GM23338 (cell line): Measurements from ENCODE around the gene ANP32E. TPM values are rescaled to one million over a fixed set of nuclear protein-coding genes. Genes with fewer than 3 reads are reported as not detected.

ENCODE experiments used
- ATAC-seq: fragments of 200-7000 bp; cut with Tn5 transposase; 3 replicates; pipeline ENCODE4 v1.9.1; 2020
- DNase-seq: peaks from one replicate; pipeline ENCODE4 v3.0.0-alpha.2; 2015; ENCODE audit warnings: low spot score
- H2AFZ ChIP-seq: fragments of 200-600 bp; sonication (generic); 2 replicates; pipeline ENCODE4 v1.8.0; 2016; ENCODE audit warnings: antibody characterized with exemption, mild to moderate bottlenecking, moderate library complexity
- H3F3A ChIP-seq: fragments of 200-600 bp; sonication (generic); replicated peaks from 2 replicates; pipeline ENCODE4 v1.8.0; 2017; ENCODE audit warnings: antibody characterized with exemption, mixed run types, low read depth
- H3K27ac ChIP-seq: fragments of 200-600 bp; sonication (generic); 2 replicates; pipeline ENCODE4 v1.6.1; 2016; ENCODE audit warnings: low read depth
- H3K27me3 ChIP-seq: fragments of 200-600 bp; sonication (generic); 2 replicates; pipeline ENCODE4 v1.8.0; 2016; ENCODE audit warnings: mild to moderate bottlenecking, mixed run types, moderate library complexity; ENCODE audit not compliant: insufficient read depth
- H3K36me3 ChIP-seq: fragments of 200-600 bp; sonication (generic); 2 replicates; pipeline ENCODE4 v1.8.0; 2016; ENCODE audit warnings: mild to moderate bottlenecking; ENCODE audit not compliant: insufficient read depth
- H3K4me1 ChIP-seq: fragments of 200-600 bp; sonication (generic); 2 replicates; pipeline ENCODE4 v1.8.0; 2016; ENCODE audit warnings: mild to moderate bottlenecking, moderate library complexity; ENCODE audit not compliant: insufficient read depth
- H3K4me2 ChIP-seq: fragments of 200-600 bp; sonication (generic); 2 replicates; pipeline ENCODE4 v1.7.1; 2017; ENCODE audit warnings: mixed run types
- H3K4me3 ChIP-seq: fragments of 200-600 bp; sonication (generic); 2 replicates; pipeline ENCODE4 v1.6.1; 2016; ENCODE audit warnings: mixed run types
- H3K79me2 ChIP-seq: fragments of 200-600 bp; sonication (generic); replicated peaks from 2 replicates; pipeline ENCODE4 v1.8.0; 2017; ENCODE audit warnings: mild to moderate bottlenecking; ENCODE audit not compliant: insufficient read depth
- H3K9me2 ChIP-seq: fragments of 200-600 bp; sonication (generic); 2 replicates; pipeline ENCODE4 v1.8.0; 2017; ENCODE audit not compliant: insufficient read depth
- H4K20me1 ChIP-seq: fragments of 200-600 bp; sonication (generic); replicated peaks from 2 replicates; pipeline ENCODE4 v1.8.0; 2017; ENCODE audit warnings: mild to moderate bottlenecking; ENCODE audit not compliant: insufficient read depth
- H3K27ac Mint-ChIP-seq: 2 replicates; pipeline ENCODE4 v1.8.0; 2020; ENCODE audit warnings: inconsistent platforms, mild to moderate bottlenecking, moderate library complexity, mixed read lengths
- H3K27me3 Mint-ChIP-seq: 3 replicates; pipeline ENCODE4 v1.8.0; 2022; ENCODE audit warnings: low read depth, mild to moderate bottlenecking, moderate library complexity, mixed read lengths, inconsistent platforms; ENCODE audit not compliant: insufficient read depth, poor library complexity
- H3K36me3 Mint-ChIP-seq: 3 replicates; pipeline ENCODE4 v1.8.0; 2021; ENCODE audit warnings: low read depth, mild to moderate bottlenecking, inconsistent platforms, moderate library complexity, mixed read lengths
- H3K4me1 Mint-ChIP-seq: 3 replicates; pipeline ENCODE4 v1.8.0; 2020; ENCODE audit warnings: mild to moderate bottlenecking, inconsistent platforms, mixed read lengths
- H3K4me3 Mint-ChIP-seq: 3 replicates; pipeline ENCODE4 v1.8.0; 2021; ENCODE audit warnings: moderate library complexity, mild to moderate bottlenecking, inconsistent platforms, mixed read lengths
- H3K9me3 Mint-ChIP-seq: 3 replicates; pipeline ENCODE4 v1.8.0; 2020; ENCODE audit warnings: moderate library complexity, mild to moderate bottlenecking, inconsistent platforms, mixed read lengths
- CTCF ChIP-seq, 2 experiments: fragments of 200-600 bp in 1 of 2; sonication (generic) in 1 of 2; conservative IDR thresholded peaks; 2 replicates each; pipeline versions ENCODE4 v1.5.1 to v1.6.1; 2016 to 2017; ENCODE audit warnings: antibody characterized with exemption in 2 of 2, low read depth in 2 of 2, mild to moderate bottlenecking in 2 of 2, moderate library complexity in 1 of 2
- EZH2 ChIP-seq: fragments of 200-600 bp; sonication (generic); IDR thresholded peaks from one replicate; pipeline ENCODE4 v1.8.0; 2017; ENCODE audit warnings: antibody characterized with exemption, mild to moderate bottlenecking, low read depth; ENCODE audit not compliant: unreplicated experiment
- ZNF114 ChIP-seq: fragments of 250-450 bp; sonication (Bioruptor Pico); IDR thresholded peaks from 2 replicates; pipeline ENCODE4 v1.5.0; 2020; ENCODE audit warnings: mild to moderate bottlenecking, moderate library complexity
- ZNF462 ChIP-seq: fragments of 250-450 bp; sonication (Bioruptor Pico); IDR thresholded peaks from 2 replicates; pipeline ENCODE4 v1.5.0; 2020; ENCODE audit warnings: mild to moderate bottlenecking, moderate library complexity
- polyA plus RNA-seq: library from polyadenylated mRNA; unstranded; fragments of >200 nt; fragmentation: Nextera tagmentation; extraction: Ambion mirVana; gene quantifications from 2 replicates; pipeline ENCODE4 v1.2.1, GENCODE V29; 2016
- total RNA-seq: library from RNA; depleted of rRNA; stranded (reverse); fragments of >200 nt; shearing (Covaris generic); gene quantifications from 2 replicates; pipeline ENCODE4 v1.2.3, GENCODE V29; 2014

Gene ANP32E
- total and polyA plus RNA-seq, 2 experiments from 2014 or later, result 88.6 to 257 TPM

GRCh38 chr1:150226486-150226885 lies 9.4 kb downstream of the ANP32E start (continued):
- TF ChIP-seq CTCF (conservative IDR thresholded peaks at IDR 0.05; ENCODE audit: low read depth in 2 of 2) (no peak), EZH2 (no peak), ZNF462 (no peak)

GRCh38 chr1:150225546-150225945 lies 10.4 kb downstream of the ANP32E start:
- H2AFZ ChIP-seq, result no peak overlapping the region
- no peak overlapping the region for H3K27ac ChIP-seq
- Mint-ChIP-seq H3K27me3 (no peaks in the 10 kb centered on the region), H3K9me3 (no peaks in the 10 kb centered on the region), H3K36me3 (peaks cover 80% of the 10 kb centered on the region), H3K4me1 (no peaks in the 10 kb centered on the region), H3K27ac (no peak overlapping the region), H3K4me3 (no peak overlapping the region)
- no peaks in the 10 kb centered on the region for H3K9me2 ChIP-seq
- DNase-seq, result no peak
- no peak for ATAC-seq
- H3K4me2 ChIP-seq, result no peak overlapping the region
- TF ChIP-seq ZNF114 (CRISPR knock-in tag), result no peak
- H3K27me3 ChIP-seq, result no peaks in the 10 kb centered on the region
- peaks cover 19% of the 10 kb centered on the region for H3K79me2 ChIP-seq
- H4K20me1 ChIP-seq, result no peaks in the 10 kb centered on the region; the same call in 1 of the 2 replicates
- H3F3A ChIP-seq, result peaks cover 21% of the 10 kb centered on the region; the same call in 1 of the 2 replicates
- no peaks in the 10 kb centered on the region for H3K4me1 ChIP-seq
- H3K36me3 ChIP-seq, result peaks cover 55% of the 10 kb centered on the region
- H3K4me3 ChIP-seq, result no peak overlapping the region
